Effector memory CD4-positive, alpha-beta T cell (primary cell): Measurements from ENCODE around the gene MTCL1.

Source experiments
- DNase-seq, 3 donors: peaks; one replicate each; pipeline ENCODE4 v3.0.0-alpha.2; 2020
- H3K27ac ChIP-seq: 2 replicates; pipeline ENCODE4 v1.7.0; 2013; ENCODE audit warnings: mild to moderate bottlenecking, low read length, moderate library complexity; ENCODE audit not compliant: insufficient read depth, poor library complexity, severe bottlenecking
- H3K27me3 ChIP-seq: replicated peaks from 2 replicates; pipeline ENCODE4 v1.7.0; 2013; ENCODE audit warnings: mild to moderate bottlenecking, low read length; ENCODE audit not compliant: insufficient read depth, control insufficient read depth, poor library complexity, severe bottlenecking
- H3K36me3 ChIP-seq: 2 replicates; pipeline ENCODE4 v1.7.0; 2013; ENCODE audit warnings: mild to moderate bottlenecking, low read length, moderate library complexity; ENCODE audit not compliant: control insufficient read depth, insufficient read depth
- H3K4me1 ChIP-seq: 2 replicates; pipeline ENCODE4 v1.7.0; 2013; ENCODE audit warnings: low read length, mild to moderate bottlenecking; ENCODE audit not compliant: control insufficient read depth, insufficient read depth, poor library complexity, severe bottlenecking
- H3K4me3 ChIP-seq: 2 replicates; pipeline ENCODE4 v1.7.0; 2013; ENCODE audit warnings: low read length, low read depth, mild to moderate bottlenecking; ENCODE audit not compliant: insufficient read depth, poor library complexity, severe bottlenecking
- H3K9me3 ChIP-seq: 2 replicates; pipeline ENCODE4 v1.7.0; 2013; ENCODE audit warnings: mild to moderate bottlenecking, low read length, moderate library complexity; ENCODE audit not compliant: control insufficient read depth

Gene MTCL1

GRCh38 chr18:8851659-8852058 lies 146.3 kb downstream of the MTCL1 start:
- no peak for DNase-seq
- no peaks in the 10 kb centered on the region for H3K36me3 ChIP-seq
- H3K27me3 ChIP-seq, result no peaks in the 10 kb centered on the region
- no peaks in the 10 kb centered on the region for H3K4me1 ChIP-seq
- no peaks in the 10 kb centered on the region for H3K9me3 ChIP-seq
- H3K4me3 ChIP-seq, result no peak overlapping the region
- no peak overlapping the region for H3K27ac ChIP-seq

GRCh38 chr18:8854550-8854949 lies 149.2 kb downstream of the MTCL1 start:
- Histone ChIP-seq H3K27me3 (no peaks in the 10 kb centered on the region), H3K27ac (no peak overlapping the region), H3K9me3 (no peaks in the 10 kb centered on the region), H3K36me3 (no peaks in the 10 kb centered on the region), H3K4me3 (no peak overlapping the region), H3K4me1 (no peaks in the 10 kb centered on the region)
- DNase-seq, result no peak

DNA sequence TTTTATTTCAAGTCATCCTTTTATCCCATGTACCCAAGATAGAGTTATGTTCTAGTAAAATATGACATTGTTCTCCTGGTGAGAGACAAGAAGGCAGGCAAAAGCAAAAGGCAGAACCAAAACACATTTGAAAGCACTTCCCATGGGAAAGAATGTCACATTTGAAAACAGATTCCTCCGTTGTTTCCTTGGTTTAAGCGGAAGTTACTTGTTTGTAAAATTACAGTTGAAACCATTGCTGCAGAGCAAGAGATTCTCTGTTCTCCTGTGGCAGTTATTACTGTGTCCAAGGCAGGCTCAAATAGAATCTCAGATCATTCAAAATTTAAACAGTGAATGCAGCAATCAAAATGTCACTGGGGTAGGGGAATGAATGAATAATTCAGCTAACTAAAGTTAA lies 149.6 kb downstream of the MTCL1 start:
- Histone ChIP-seq H3K9me3 (no peaks in the 10 kb centered on the region), H3K4me1 (no peaks in the 10 kb centered on the region), H3K27ac (no peak overlapping the region), H3K27me3 (no peaks in the 10 kb centered on the region), H3K4me3 (no peak overlapping the region), H3K36me3 (no peaks in the 10 kb centered on the region)
- DNase-seq, result no peak

GRCh38 chr18:8856212-8856611 lies 150.9 kb downstream of the MTCL1 start:
- DNase-seq, result no peak
- no peak overlapping the region for H3K27ac ChIP-seq
- H3K4me1 ChIP-seq, result no peaks in the 10 kb centered on the region
- no peaks in the 10 kb centered on the region for H3K27me3 ChIP-seq
- no peak overlapping the region for H3K4me3 ChIP-seq
- no peaks in the 10 kb centered on the region for H3K9me3 ChIP-seq
- H3K36me3 ChIP-seq, result no peaks in the 10 kb centered on the region

- H3K4me3 ChIP-seq, result no peak overlapping the region
- no peaks in the 10 kb centered on the region for H3K27me3 ChIP-seq
- H3K27ac ChIP-seq, result no peak overlapping the region
- no peaks in the 10 kb centered on the region for H3K36me3 ChIP-seq
- H3K9me3 ChIP-seq, result no peaks in the 10 kb centered on the region
- DNase-seq, result no peak
- no peaks in the 10 kb centered on the region for H3K4me1 ChIP-seq
Measured at GRCh38 chr18:8856769-8857393, 151.5 kb downstream of the MTCL1 start.

DNA sequence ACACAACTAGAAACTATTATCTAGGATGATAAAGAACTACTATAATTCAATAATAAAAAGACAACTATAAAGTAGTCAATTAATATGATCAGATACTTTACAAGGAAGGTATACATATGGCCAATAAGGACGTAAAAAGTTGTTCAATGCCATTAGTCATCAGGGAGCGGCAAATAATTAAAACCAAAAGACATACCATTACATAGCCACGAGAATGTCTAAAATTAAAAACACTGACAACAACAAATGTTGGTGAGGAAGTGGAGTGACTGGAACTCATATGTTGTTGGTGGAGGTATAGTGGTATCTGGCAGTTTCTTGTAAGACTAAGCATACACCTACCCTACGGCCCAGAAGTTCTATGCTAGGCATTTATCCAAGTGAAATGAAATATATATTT lies 152.4 kb downstream of the MTCL1 start:
- DNase-seq, result no peak
- Histone ChIP-seq H3K9me3 (no peaks in the 10 kb centered on the region), H3K4me3 (no peak overlapping the region), H3K36me3 (no peaks in the 10 kb centered on the region), H3K27me3 (no peaks in the 10 kb centered on the region), H3K4me1 (no peaks in the 10 kb centered on the region), H3K27ac (no peak overlapping the region)

- Histone ChIP-seq H3K27me3 (no peaks in the 10 kb centered on the region), H3K4me1 (no peaks in the 10 kb centered on the region), H3K9me3 (no peaks in the 10 kb centered on the region), H3K4me3 (no peak overlapping the region), H3K36me3 (no peaks in the 10 kb centered on the region), H3K27ac (no peak overlapping the region)
- DNase-seq, result no peak
Measured at GRCh38 chr18:8858888-8859511, 153.6 kb downstream of the MTCL1 start.

DNA sequence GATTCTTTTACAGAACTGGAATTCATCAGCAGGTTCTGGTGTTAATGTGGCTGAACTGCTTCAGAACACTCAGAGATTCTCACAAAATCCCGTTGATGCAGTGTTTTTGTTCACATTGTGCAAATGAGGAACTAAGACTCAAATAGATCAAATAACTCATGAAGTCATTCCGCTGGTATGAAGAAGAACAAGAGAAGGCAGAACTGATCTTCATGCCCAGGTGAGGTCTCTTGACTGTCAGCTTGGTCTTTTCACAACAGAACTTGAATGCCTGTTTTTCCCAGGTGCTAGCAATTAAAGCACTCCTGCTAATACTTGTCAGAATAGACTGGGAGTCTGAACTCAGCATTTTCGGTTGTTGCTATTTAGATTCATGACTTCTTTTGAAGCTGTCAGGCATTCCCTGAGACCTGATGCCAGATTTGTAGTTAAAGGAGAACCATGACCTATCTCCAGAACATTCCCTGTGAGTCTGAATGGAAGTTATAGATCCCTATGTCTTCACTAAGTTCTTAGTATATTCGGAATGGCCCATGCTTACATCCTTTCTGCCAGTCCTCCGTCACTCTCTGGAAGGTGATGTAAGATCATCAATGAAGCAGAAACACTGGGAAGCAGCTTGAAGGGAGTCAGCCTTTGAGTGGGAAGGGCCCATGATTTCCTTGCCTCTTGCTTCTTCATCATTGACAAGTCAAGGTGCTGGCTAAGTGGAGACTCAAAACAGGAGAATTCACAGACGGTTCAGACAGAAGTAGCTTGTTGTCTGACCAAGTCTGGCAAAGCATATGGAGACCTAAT lies 155.7 kb downstream of the MTCL1 start:
- DNase-seq, result no peak
- Histone ChIP-seq H3K27ac (no peak overlapping the region), H3K27me3 (no peaks in the 10 kb centered on the region), H3K36me3 (no peaks in the 10 kb centered on the region), H3K4me3 (no peak overlapping the region), H3K9me3 (no peaks in the 10 kb centered on the region), H3K4me1 (no peaks in the 10 kb centered on the region)

- no peak for DNase-seq
- Histone ChIP-seq H3K27me3 (no peaks in the 10 kb centered on the region), H3K4me1 (no peaks in the 10 kb centered on the region), H3K36me3 (no peaks in the 10 kb centered on the region), H3K4me3 (no peak overlapping the region), H3K27ac (no peak overlapping the region), H3K9me3 (no peaks in the 10 kb centered on the region)
Measured at GRCh38 chr18:8863427-8863826, 158.1 kb downstream of the MTCL1 start.

- no peaks in the 10 kb centered on the region for H3K36me3 ChIP-seq
- no peak overlapping the region for H3K4me3 ChIP-seq
- no peak for DNase-seq
- no peaks in the 10 kb centered on the region for H3K4me1 ChIP-seq
- H3K9me3 ChIP-seq, result no peaks in the 10 kb centered on the region
- no peaks in the 10 kb centered on the region for H3K27me3 ChIP-seq
- H3K27ac ChIP-seq, result no peak overlapping the region
Measured at GRCh38 chr18:8865934-8866333, 160.6 kb downstream of the MTCL1 start.
